Measurements from ENCODE around the gene FOXJ3. TPM values are rescaled to one million over a fixed set of nuclear protein-coding genes. Genes with fewer than 3 reads are reported as not detected.

Gene FOXJ3
- total and polyA plus RNA-seq, 2 of the 13 experiments (the other 11 are each of a cell fraction or from before 2014, with no cell fraction given), result 16.6 to 48.5 TPM

- TF ChIP-seq REST (IDR thresholded peaks at IDR 0.05; ENCODE audit: borderline replicate concordance in 1 of 2, low read depth in 1 of 2, low read length in 2 of 2) (peak in 1 of 2 experiments; percentile 40; a peak in 1 of 4 replicates), IRF9 (CRISPR knock-in tag; IDR thresholded peaks at IDR 0.05; ENCODE audit: borderline replicate concordance) (no peak), RXRB (CRISPR knock-in tag; IDR thresholded peaks at IDR 0.05; ENCODE audit: borderline replicate concordance) (peak; percentile 92), ZBTB10 (CRISPR knock-in tag; IDR thresholded peaks at IDR 0.05; ENCODE audit: borderline replicate concordance) (no peak; the same call in 1 of the 2 replicates), GABPB1 (CRISPR knock-in tag; IDR thresholded peaks at IDR 0.05) (peak; percentile 53; the same call in 1 of the 2 replicates), ZNF563 (CRISPR knock-in tag; IDR thresholded peaks at IDR 0.05) (no peak), ZNF572 (CRISPR knock-in tag; IDR thresholded peaks at IDR 0.05) (no peak), REL (CRISPR knock-in tag; conservative IDR thresholded peaks at IDR 0.05) (no peak), ZSCAN22 (CRISPR knock-in tag; IDR thresholded peaks at IDR 0.05) (no peak), ZNF724P (CRISPR knock-in tag; IDR thresholded peaks at IDR 0.05; ENCODE audit: borderline replicate concordance) (no peak), ZNF232 (CRISPR knock-in tag; IDR thresholded peaks at IDR 0.05; ENCODE audit: borderline replicate concordance) (peak; percentile 50; the same call in 1 of the 2 replicates), GZF1 (CRISPR knock-in tag; IDR thresholded peaks at IDR 0.05) (no peak), CSRNP2 (CRISPR knock-in tag; conservative IDR thresholded peaks at IDR 0.05; ENCODE audit: low read depth) (no peak), ZNF503 (CRISPR knock-in tag; IDR thresholded peaks at IDR 0.05) (peak; percentile 63; the same call in 1 of the 2 replicates), TBL1XR1 (IDR thresholded peaks at IDR 0.05; ENCODE audit: borderline replicate concordance, low read length, partially characterized antibody) (no peak), ZFP1 (CRISPR knock-in tag; IDR thresholded peaks at IDR 0.05) (0 out of 2 replicates have a peak, but pooled peaks have one; percentile 69), MYPOP (CRISPR knock-in tag; IDR thresholded peaks at IDR 0.05) (no peak)
Observed at GRCh38 chr1:42214447-42214871, 120.6 kb downstream of the FOXJ3 start (continued).
